Neural progenitor cell (in vitro differentiated cells): ENCODE measurements around the gene DEDD2. TPM values are rescaled to one million over a fixed set of nuclear protein-coding genes. Genes with fewer than 3 reads are reported as not detected.
A peak's percentile ranks its signal among the peaks of the same experiment; 100 is the strongest.

ENCODE experiments used
- DNase-seq: peaks from one replicate; pipeline ENCODE4 v3.0.0-alpha.2; 2016; ENCODE audit warnings: low spot score
- H2AFZ ChIP-seq: fragments of 200-600 bp; sonication (generic); replicated peaks from 2 replicates; pipeline ENCODE4 v1.6.1; 2016; ENCODE audit warnings: antibody characterized with exemption
- H3F3A ChIP-seq: fragments of 200-600 bp; sonication (generic); 2 replicates; pipeline ENCODE4 v1.6.1; 2016; ENCODE audit warnings: antibody characterized with exemption, low read depth
- H3K27ac ChIP-seq: fragments of 200-600 bp; sonication (generic); 2 replicates; pipeline ENCODE4 v1.5.1; 2016; ENCODE audit warnings: mild to moderate bottlenecking
- H3K27me3 ChIP-seq: fragments of 200-600 bp; sonication (generic); 2 replicates; pipeline ENCODE4 v1.6.1; 2016; ENCODE audit warnings: mild to moderate bottlenecking, moderate library complexity
- H3K36me3 ChIP-seq: fragments of 200-600 bp; sonication (generic); 2 replicates; pipeline ENCODE4 v1.5.1; 2016
- H3K4me1 ChIP-seq: fragments of 200-600 bp; sonication (generic); 2 replicates; pipeline ENCODE4 v1.6.1; 2016; ENCODE audit warnings: mixed run types
- H3K4me2 ChIP-seq: fragments of 200-600 bp; sonication (generic); 2 replicates; pipeline ENCODE4 v1.6.1; 2016
- H3K4me3 ChIP-seq: fragments of 200-600 bp; sonication (generic); 2 replicates; pipeline ENCODE4 v1.5.1; 2016
- H3K79me2 ChIP-seq: fragments of 200-600 bp; sonication (generic); 2 replicates; pipeline ENCODE4 v1.6.1; 2016; ENCODE audit warnings: low read depth
- H3K9ac ChIP-seq: fragments of 200-600 bp; sonication (generic); 2 replicates; pipeline ENCODE4 v1.6.1; 2016
- H3K9me3 ChIP-seq: fragments of 200-600 bp; sonication (generic); 2 replicates; pipeline ENCODE4 v1.5.1; 2016; ENCODE audit warnings: low read depth
- H4K20me1 ChIP-seq: fragments of 200-600 bp; sonication (generic); 2 replicates; pipeline ENCODE4 v1.6.1; 2016; ENCODE audit warnings: low read depth
- H3K27ac Mint-ChIP-seq: 3 replicates; pipeline ENCODE4 v1.8.0; 2021; ENCODE audit warnings: mixed read lengths
- H3K27me3 Mint-ChIP-seq: 2 replicates; pipeline ENCODE4 v1.8.0; 2022; ENCODE audit warnings: low read depth, mild to moderate bottlenecking, inconsistent platforms, moderate library complexity, mixed read lengths; ENCODE audit not compliant: insufficient read depth
- H3K36me3 Mint-ChIP-seq: 3 replicates; pipeline ENCODE4 v1.8.0; 2021; ENCODE audit warnings: mixed read lengths
- H3K4me1 Mint-ChIP-seq: 3 replicates; pipeline ENCODE4 v1.8.0; 2021; ENCODE audit warnings: mixed read lengths
- H3K4me3 Mint-ChIP-seq: 3 replicates; pipeline ENCODE4 v1.8.0; 2021; ENCODE audit warnings: mild to moderate bottlenecking, moderate library complexity, mixed read lengths
- H3K9me3 Mint-ChIP-seq: 3 replicates; pipeline ENCODE4 v1.8.0; 2020; ENCODE audit warnings: mixed read lengths
- EZH2 ChIP-seq: fragments of 200-600 bp; sonication (generic); IDR thresholded peaks from 2 replicates; pipeline ENCODE4 v1.6.1; 2017; ENCODE audit warnings: antibody characterized with exemption, mild to moderate bottlenecking, moderate library complexity
- EZH2phosphoT487 ChIP-seq: fragments of 200-600 bp; sonication (generic); IDR thresholded peaks from 2 replicates; pipeline ENCODE4 v1.6.1; 2017; ENCODE audit warnings: antibody characterized with exemption
- total RNA-seq: library from RNA; depleted of rRNA; stranded (reverse); fragments of >200 nt; gene quantifications from 2 replicates; pipeline ENCODE4 v1.2.3, GENCODE V29; 2015; ENCODE audit warnings: low replicate concordance
- TF ChIP-seq, protein P1 (sequence below): fragments of 200-600 bp; sonication (generic); IDR thresholded peaks from 2 replicates; pipeline ENCODE4 v1.5.1; 2017; ENCODE audit warnings: antibody characterized with exemption, mild to moderate bottlenecking

DEDD2 gene
- total RNA-seq, 1 donor from 2014 or later = 19.8 TPM

DNA sequence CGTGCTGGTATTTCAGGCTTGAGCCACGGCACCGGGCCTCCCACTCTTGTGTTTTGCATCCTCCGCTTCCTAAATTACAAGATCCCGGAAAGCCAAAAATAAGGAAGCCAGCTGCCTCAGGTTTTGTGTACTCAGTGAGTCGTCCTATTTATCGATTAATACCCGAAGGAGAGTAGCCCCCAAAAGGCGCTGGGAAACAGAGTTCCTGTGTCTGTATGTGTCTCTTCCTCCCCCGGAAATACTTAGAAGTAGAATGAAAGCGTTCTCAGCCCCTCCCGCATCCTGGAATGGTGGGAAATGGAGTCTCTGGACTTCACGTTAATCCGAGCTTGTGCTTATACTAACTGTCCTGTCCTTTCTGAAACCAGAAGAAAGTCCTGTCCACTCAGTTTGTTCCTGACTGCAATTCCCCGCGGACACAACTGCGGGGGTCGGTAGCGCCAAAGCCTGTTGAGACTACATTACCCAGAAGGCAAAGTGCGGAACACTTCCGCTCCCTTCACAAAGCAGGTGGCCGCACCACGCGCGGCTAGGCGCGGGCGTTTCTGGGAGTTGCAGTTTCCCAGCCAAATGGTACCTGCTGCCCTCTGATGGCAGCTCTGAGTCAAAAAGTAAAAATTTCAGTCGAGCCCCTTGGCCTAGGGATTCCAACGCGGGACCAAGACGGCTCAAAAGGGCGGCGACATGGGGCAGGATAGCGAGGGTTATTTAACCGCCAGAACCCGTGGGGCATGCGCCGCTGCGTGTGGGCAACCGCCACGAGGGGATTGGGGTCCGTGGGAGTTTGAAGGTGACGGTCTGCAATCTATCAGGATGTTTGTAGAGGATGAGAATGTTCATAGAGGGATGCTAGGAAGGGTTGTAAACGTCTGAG is 27.1 kb upstream of the DEDD2 start:
- Histone ChIP-seq H2AFZ (peak overlapping the region; percentile 91), H4K20me1 (peaks cover 68% of the 10 kb centered on the region), H3K27me3 (no peaks in the 10 kb centered on the region), H3K9me3 (no peaks in the 10 kb centered on the region), H3K4me3 (peak overlapping the region; percentile 92), H3K9ac (no peak overlapping the region), H3F3A (peaks cover 43% of the 10 kb centered on the region), H3K4me1 (peaks cover 8% of the 10 kb centered on the region), H3K36me3 (no peaks in the 10 kb centered on the region), H3K4me2 (peak overlapping the region; percentile 87), H3K27ac (no peak overlapping the region), H3K79me2 (peaks cover 31% of the 10 kb centered on the region)
- Mint-ChIP-seq H3K9me3 (no peaks in the 10 kb centered on the region), H3K4me3 (peak overlapping the region; percentile 93), H3K27ac (peak overlapping the region; percentile 97), H3K36me3 (peaks cover 7% of the 10 kb centered on the region), H3K4me1 (peaks cover 44% of the 10 kb centered on the region), H3K27me3 (peaks cover 3% of the 10 kb centered on the region)
- TF ChIP-seq EZH2phosphoT487 (no peak), EZH2 (no peak)
- TF ChIP-seq, protein P1, sequence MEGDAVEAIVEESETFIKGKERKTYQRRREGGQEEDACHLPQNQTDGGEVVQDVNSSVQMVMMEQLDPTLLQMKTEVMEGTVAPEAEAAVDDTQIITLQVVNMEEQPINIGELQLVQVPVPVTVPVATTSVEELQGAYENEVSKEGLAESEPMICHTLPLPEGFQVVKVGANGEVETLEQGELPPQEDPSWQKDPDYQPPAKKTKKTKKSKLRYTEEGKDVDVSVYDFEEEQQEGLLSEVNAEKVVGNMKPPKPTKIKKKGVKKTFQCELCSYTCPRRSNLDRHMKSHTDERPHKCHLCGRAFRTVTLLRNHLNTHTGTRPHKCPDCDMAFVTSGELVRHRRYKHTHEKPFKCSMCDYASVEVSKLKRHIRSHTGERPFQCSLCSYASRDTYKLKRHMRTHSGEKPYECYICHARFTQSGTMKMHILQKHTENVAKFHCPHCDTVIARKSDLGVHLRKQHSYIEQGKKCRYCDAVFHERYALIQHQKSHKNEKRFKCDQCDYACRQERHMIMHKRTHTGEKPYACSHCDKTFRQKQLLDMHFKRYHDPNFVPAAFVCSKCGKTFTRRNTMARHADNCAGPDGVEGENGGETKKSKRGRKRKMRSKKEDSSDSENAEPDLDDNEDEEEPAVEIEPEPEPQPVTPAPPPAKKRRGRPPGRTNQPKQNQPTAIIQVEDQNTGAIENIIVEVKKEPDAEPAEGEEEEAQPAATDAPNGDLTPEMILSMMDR = peak; percentile 71
- DNase-seq = peak; percentile 97

GRCh38 chr19:42242512-42243409 is 25.3 kb upstream of the DEDD2 start, which contains the start of gene GSK3A:
TSS of gene GSK3A (minus strand) at chr19:42242602. CDS start at chr19:42242465, 137 bp downstream.
- peak within 1 kb of the TSS; percentile 95 for H3K9ac ChIP-seq
- peak within 1 kb of the TSS; percentile 93 for H3K4me2 ChIP-seq
- H3K4me3 Mint-ChIP-seq = peak within 1 kb of the TSS; percentile 96
- peaks cover 62% of the 10 kb centered on the region for H4K20me1 ChIP-seq
- H3K27ac Mint-ChIP-seq = peak within 1 kb of the TSS; percentile 78
- H3K79me2 ChIP-seq = peaks cover 28% of the 10 kb centered on the region
- peak within 1 kb of the TSS; percentile 92 for H3K4me3 ChIP-seq
- no peaks in the 10 kb centered on the region for H3K9me3 Mint-ChIP-seq
- peaks cover 8% of the 10 kb centered on the region for H3K4me1 ChIP-seq
- H3K36me3 Mint-ChIP-seq = peaks cover 11% of the 10 kb centered on the region
- peaks cover 44% of the 10 kb centered on the region for H3K4me1 Mint-ChIP-seq
- peaks cover 41% of the 10 kb centered on the region for H3F3A ChIP-seq
- peaks cover 3% of the 10 kb centered on the region for H3K27me3 Mint-ChIP-seq
- H3K27ac ChIP-seq = peak within 1 kb of the TSS; percentile 20
- no peaks in the 10 kb centered on the region for H3K9me3 ChIP-seq
- no peak for TF ChIP-seq EZH2phosphoT487
- TF ChIP-seq EZH2 = no peak
- TF ChIP-seq, protein P1 = no peak
- H3K36me3 ChIP-seq = no peaks in the 10 kb centered on the region
- H3K27me3 ChIP-seq = no peaks in the 10 kb centered on the region
- H2AFZ ChIP-seq = peak within 1 kb of the TSS; percentile 20
- DNase-seq = peak; percentile 99

- peaks cover 8% of the 10 kb centered on the region for H3K4me1 ChIP-seq
- H3K4me3 ChIP-seq = peak overlapping the region; percentile 92
- no peaks in the 10 kb centered on the region for H3K9me3 ChIP-seq
- DNase-seq = no peak
- H3K27ac ChIP-seq = peak overlapping the region; percentile 20
- peak overlapping the region; percentile 78 for H3K27ac Mint-ChIP-seq
- peaks cover 43% of the 10 kb centered on the region for H3K4me1 Mint-ChIP-seq
- H3F3A ChIP-seq = peaks cover 34% of the 10 kb centered on the region
- H3K36me3 Mint-ChIP-seq = peaks cover 11% of the 10 kb centered on the region
- H3K9me3 Mint-ChIP-seq = no peaks in the 10 kb centered on the region
- H3K36me3 ChIP-seq = no peaks in the 10 kb centered on the region
- peak overlapping the region; percentile 4 for H2AFZ ChIP-seq
- TF ChIP-seq EZH2 (no peak), EZH2phosphoT487 (no peak)
- TF ChIP-seq, protein P1 = no peak
- peaks cover 28% of the 10 kb centered on the region for H3K79me2 ChIP-seq
- H4K20me1 ChIP-seq = peaks cover 56% of the 10 kb centered on the region
- peak overlapping the region; percentile 95 for H3K9ac ChIP-seq
- peak overlapping the region; percentile 93 for H3K4me2 ChIP-seq
- peaks cover 3% of the 10 kb centered on the region for H3K27me3 Mint-ChIP-seq
- peak overlapping the region; percentile 96 for H3K4me3 Mint-ChIP-seq
- H3K27me3 ChIP-seq = no peaks in the 10 kb centered on the region
Measured at GRCh38 chr19:42242069-42242511, 24.6 kb upstream of the DEDD2 start.
